GM21447 (cell line): ENCODE measurements around the gene ITPKB.
"Not testable (repeated sequence)": the region's sequence is repeated elsewhere in the genome, so short reads cannot be mapped to it uniquely, and the experiment has no call there.

Experiments used
- ATAC-seq: cut with Tn5 transposase; IDR thresholded peaks from one replicate; pipeline ENCODE4 v1.9.1; 2021; ENCODE audit not compliant: unreplicated experiment

The ITPKB gene

DNA sequence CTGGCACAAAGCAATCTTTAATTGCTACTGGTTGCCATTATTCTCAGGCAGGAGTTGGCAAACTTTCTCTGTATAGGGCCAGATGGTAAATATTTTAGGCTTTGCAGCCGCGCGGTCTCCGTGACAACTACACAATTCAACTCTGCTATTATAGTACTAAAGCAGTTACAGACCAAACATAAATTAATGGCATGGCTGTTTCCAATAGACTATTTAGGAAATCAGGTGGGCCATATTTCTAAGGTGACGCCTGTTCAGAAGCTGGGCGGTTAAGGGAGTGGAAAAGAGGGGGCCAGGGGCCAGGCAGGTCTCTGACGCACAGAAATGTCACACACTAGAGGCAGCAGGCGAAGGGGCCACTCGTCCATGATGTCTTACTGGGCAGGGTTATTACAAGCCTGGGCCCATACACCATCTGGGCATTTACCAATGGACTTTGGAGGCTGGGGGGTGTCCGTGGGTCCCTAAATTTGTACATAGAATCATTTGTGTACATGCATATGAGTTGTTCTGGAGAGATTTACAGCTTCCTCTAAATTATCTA is 110.4 kb downstream of the ITPKB start:
- ATAC-seq: no peak

DNA sequence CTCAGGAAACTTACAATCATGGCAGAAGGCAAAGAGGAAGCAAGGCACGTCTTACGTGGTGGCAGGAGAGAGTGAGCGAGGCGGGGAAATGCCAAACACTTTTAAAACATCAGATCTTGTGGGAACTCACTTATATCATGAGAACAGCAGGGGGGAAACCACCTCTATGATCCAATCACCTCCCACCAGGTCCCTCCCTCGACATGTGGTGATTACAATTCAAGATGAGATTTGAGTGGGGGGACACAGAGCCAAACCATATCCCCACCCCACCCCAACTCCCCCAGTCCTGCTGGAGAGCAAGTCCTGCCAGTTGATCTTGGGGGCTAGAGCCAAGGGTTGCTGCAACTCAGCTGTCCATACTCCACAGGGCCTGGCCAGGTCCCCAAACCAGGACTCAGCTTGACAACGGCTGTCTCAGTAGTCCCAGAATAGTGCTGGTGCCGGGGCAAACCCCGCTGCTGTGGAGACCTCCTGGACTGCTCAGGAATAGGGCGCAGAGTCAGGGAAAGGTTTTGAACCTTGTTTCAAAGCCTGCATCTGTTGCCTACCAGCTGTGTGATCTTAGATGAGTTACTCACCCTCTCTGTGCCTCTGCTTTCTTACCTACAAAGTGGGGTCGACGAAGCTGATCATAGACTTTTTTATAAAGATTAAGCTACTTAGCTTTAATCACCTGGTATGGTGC is 111.0 kb downstream of the ITPKB start:
- no peak for ATAC-seq

DNA sequence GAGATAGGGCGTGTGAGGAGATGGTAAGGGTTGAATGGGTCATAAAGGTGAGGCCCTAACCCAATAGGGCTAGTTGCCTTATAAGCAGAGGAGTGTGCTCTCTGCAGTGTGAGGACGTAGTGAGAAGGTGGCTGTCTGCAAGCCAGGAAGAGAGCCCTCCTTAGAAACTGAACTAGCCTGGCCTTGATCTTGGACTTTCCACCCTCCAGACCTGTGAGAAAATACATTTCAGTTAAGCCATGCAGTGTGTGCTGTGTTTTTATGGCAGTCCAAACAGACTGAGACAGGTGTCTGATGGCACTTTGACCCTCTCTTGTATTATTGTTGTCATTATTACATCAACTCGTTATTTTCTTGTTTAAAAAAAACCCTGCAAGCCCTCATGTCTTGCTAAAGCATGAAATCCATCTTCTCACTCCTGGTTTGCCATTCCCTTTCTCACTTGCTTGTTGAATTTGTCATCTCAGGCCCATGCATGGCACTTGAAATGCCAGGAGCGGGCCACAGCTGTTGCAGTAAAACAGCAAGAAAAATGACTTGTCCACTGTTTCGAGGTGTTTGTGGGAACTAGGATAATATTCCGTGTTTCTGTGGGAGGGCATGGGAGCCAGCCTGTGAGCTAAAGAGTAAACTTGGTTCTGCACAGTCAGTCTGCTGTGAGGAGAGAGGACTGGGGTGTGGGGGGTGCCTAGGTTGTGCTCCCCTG is 111.9 kb downstream of the ITPKB start:
- ATAC-seq: no peak

DNA sequence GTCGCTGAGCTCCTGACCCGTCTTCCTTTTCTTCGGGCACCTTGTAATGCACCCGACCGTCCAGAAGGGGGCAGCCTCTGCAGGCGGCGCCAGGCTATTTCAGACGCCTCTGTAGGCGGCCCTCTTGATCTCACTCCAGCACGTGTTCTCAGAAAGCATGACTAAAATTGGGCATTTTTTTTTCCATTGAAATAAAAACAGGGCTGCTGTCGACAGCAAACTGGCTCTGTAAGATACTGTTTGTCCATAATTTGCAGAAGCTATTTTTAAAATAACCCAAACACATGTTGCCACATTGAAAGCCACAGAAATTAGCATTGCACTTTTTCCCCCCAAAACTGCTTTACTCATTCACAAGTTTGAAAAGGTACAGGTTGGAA is 112.5 kb downstream of the ITPKB start:
- ATAC-seq: peak; percentile 88

- ATAC-seq: no peak
These were observed 113.1 kb downstream of the ITPKB start for GRCh38 chr1:226625832-226626576.

DNA sequence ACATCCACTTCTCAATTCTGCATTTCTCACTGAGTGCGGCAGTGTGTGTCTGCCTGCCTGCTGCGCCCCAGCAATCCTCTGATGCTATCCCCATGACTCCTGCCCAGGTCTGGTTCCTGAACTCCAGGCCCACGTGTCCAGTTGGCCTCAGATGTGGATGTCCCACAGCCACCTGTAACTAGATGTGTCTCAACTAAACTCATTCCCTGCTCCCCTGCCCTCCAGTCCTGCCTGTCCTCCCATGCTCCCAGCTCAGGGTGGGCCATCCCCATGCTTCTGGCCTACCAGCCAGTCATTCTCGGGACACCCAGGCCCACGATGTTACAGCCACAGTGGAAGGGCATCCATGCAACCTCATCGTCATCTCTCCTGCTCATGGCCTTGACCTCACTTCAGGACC is 113.8 kb downstream of the ITPKB start:
- ATAC-seq: no peak

GRCh38 chr1:226624526-226624925 is 114.6 kb downstream of the ITPKB start:
- no peak for ATAC-seq

DNA sequence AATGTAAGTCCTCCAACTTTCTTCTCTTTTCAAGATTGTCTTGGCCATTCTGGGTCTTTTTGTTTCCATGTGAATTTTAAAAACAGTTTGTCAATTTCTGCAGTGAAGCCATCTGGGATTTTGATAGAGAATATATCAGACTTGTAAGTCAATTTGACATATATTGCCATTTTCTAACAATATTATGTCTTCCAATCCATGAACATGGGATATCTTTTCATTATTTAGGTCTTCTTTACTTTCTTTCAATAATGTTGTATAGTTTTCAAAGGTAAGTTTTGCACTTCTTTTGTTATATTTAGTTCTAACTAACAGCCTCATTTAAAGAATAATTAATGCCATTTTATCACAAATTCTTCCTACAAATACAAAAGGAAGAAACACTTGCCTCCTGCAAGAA is 117.1 kb downstream of the ITPKB start:
- ATAC-seq: no peak

DNA sequence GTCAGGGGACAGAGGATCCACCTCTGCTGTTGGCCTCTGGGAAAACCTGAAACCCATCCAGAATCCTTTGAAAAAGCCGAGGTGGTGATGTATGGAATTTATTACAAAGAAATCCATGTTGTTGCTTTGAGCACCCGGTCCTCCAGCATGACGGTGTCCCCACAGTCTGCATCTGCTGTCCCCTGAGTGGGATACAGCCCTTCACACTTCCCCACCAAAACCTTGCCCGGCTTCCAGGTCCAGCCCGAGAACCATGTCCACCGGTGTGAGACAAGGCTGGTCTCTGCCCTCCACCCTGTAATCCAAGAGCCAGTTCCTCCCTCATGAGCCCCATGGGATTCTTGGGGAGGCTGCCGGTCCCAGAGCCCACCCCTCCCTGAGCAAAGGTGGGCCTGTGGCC is 120.1 kb downstream of the ITPKB start:
- ATAC-seq: no peak

- no peak for ATAC-seq
These were observed 120.7 kb downstream of the ITPKB start for GRCh38 chr1:226618380-226618779.

GRCh38 chr1:226617719-226618118 is 121.4 kb downstream of the ITPKB start:
- not testable (repeated sequence) for ATAC-seq

GRCh38 chr1:226617109-226617508 is 122.0 kb downstream of the ITPKB start:
- no peak for ATAC-seq

- no peak for ATAC-seq
These were observed 122.4 kb downstream of the ITPKB start for GRCh38 chr1:226616636-226617035.

DNA sequence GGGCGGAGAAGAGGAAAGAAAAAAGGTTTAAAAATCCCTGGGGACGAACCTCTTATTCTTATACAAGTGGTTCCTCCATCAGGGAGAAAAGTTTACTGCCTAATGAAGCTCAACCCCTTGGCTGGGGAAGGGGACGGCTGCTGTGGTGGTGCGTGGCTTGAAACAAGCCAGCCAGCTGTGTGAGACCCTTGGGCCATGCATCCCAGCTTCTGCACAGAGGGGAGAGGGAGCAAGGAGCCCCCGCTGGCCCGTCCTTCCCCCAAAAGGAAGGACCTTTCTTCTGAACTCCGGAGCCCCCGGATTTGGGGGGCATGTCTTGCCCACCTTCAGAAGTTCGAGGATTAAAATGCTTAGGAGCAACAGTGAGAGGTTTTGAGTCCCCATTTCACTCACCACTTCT is 123.2 kb downstream of the ITPKB start:
- no peak for ATAC-seq

DNA sequence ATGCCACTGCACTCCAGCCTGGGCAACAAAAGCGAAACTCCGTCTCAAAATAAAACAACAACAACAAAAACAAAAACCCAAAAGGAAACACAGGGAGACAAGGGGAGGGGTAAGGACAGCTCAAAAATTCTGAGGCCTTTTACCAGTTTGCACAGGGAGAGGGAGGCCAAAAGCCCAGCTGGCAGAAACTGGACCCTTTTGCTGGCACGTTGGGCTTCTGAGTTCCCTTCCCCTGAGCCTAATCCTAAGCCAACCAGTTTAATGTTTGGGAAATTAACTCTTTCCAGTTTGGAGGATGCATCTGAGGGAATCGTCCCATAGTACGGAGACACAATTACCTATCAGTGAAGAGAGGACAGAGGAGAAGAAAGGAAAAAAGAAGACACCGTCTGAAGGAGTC is 127.1 kb downstream of the ITPKB start:
- ATAC-seq: not testable (repeated sequence)

- no peak for ATAC-seq
These were observed 127.8 kb downstream of the ITPKB start for GRCh38 chr1:226611301-226611700.

GRCh38 chr1:226610671-226611070 is 128.4 kb downstream of the ITPKB start:
- no peak for ATAC-seq

GRCh38 chr1:226609836-226610455 is 129.1 kb downstream of the ITPKB start:
- ATAC-seq: no peak

GRCh38 chr1:226608699-226609505 is 130.2 kb downstream of the ITPKB start:
- ATAC-seq: peak; percentile 67

DNA sequence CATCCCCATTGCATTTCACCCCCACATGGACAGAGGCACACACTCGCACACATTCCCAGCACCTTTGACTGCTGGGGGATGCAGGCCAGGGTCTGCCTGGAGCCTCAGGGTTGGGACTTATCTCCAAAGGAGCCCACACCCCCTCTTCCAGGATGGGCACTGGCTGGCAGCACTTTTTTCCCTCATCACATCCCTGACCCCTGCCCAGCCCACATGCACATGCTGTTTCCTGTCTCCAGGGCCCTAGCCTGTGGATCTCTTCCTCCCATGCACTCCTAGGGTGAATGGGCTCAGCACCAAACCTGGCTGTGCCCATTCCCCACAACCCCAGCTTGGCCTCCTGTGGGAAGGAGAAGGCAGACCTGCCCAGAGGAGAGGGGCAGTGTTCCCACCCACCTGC is 131.3 kb downstream of the ITPKB start:
- ATAC-seq: no peak

DNA sequence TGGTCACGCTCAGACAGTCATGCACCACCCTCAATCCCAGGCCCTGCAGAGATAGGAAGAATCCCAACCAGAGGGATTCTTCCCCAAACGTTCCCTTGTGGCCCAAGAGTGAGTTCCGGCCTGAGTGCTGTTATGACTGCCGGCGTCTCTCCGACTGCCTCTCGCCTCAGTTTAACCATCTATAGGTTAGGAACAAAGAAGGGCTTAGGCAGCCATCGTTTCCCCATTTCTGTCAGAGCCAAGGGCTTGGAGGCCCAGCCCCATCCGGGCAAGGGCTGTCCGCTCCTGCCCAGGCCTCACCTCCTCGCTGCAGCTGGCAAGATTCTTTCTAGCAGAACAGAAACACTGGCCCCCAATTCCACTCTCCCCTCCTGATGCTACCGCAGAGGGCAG is 131.8 kb downstream of the ITPKB start:
- no peak for ATAC-seq
